NCI-H2227 (cell line): Measurements from ENCODE around the gene POLD4.

Source experiments
- DNase-seq: peaks from one replicate; lab custom pipeline; 2025; ENCODE audit not compliant: unreplicated experiment; lab: John Stamatoyannopoulos, UW

POLD4 gene

DNA sequence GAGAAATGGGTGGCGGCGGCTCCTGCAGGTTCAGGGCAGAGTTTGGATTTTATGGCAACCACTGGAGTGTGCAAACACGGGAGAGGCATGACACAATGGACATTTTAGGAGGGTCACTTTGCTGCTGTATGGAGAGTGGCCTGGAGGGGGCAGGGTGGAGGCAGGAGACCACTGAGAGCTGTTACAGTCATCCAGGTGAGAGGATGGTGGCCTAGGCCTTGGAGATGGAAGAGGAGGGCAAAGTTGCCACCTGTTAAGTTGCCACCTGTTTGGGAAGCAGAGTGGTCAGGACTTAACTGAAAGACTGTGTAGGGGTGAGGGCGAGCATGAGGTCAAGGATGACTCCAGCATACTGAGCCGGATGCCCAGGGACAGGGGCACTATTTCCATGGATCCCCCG, 36.1 kb upstream of the POLD4 start:
- no peak for DNase-seq

DNA sequence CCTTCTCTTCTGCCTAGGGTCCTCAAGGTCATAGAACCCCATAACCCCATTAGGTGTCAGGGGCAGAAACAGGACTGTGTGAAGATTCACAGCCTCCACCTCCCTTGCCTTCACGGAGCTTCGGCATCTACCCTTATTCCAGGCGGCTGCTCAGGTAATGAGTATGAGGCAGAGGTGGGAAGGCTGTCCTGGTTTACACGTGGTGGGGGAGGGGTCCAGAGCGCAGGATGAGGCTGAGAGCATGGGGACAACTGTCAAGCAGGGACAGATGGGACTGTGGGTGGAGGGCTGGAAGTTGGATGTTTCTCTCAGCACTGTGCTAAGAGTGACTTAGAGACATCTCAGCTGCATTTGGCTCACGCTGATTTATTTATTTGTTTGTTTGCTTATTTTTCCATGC, 34.2 kb upstream of the POLD4 start:
- no peak for DNase-seq

DNA sequence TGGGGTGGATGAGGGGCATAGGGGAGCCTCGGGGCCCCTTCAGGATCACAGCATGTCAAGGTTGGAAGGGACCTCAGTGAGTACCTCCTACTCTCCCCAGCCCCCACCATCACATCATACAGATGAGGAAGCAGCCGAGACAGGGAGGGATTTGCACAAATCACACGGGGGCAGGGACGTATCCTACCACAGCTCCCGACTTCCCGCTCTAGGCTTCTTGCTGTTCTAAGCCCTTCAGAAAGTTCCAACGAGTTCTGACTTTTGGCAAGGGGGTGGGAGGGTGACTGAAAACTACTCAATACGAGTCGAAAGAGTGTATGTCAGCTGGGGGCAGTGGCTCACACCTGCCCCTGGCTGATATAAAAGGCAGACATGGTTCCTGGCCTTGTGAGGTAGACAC, 33.7 kb upstream of the POLD4 start:
- DNase-seq: no peak

DNA sequence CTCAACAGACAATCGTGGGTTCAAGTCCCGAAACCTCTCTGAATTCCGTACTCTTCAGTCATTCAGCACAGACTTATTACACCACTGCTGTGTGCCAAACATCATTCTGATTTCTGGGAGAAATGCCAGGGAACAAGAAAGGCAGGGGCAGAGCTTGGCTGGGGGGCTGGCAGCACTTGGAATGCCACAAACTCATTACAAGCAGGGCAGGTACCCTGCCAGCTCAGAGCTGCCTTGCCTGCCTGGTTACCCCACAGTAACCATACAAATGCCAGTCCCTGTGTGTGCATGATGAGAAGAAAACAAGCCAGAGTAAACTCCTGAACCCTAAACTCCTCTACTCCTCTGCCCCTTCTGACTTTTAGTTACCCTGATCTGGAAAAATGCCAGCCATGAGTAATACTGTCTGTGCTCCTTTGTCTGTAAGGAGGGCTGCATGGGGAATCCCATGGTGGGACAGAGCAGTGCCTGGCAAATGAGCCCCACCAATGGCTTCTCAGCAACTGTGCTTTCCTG, 31.6 kb upstream of the POLD4 start:
- DNase-seq: no peak

DNA sequence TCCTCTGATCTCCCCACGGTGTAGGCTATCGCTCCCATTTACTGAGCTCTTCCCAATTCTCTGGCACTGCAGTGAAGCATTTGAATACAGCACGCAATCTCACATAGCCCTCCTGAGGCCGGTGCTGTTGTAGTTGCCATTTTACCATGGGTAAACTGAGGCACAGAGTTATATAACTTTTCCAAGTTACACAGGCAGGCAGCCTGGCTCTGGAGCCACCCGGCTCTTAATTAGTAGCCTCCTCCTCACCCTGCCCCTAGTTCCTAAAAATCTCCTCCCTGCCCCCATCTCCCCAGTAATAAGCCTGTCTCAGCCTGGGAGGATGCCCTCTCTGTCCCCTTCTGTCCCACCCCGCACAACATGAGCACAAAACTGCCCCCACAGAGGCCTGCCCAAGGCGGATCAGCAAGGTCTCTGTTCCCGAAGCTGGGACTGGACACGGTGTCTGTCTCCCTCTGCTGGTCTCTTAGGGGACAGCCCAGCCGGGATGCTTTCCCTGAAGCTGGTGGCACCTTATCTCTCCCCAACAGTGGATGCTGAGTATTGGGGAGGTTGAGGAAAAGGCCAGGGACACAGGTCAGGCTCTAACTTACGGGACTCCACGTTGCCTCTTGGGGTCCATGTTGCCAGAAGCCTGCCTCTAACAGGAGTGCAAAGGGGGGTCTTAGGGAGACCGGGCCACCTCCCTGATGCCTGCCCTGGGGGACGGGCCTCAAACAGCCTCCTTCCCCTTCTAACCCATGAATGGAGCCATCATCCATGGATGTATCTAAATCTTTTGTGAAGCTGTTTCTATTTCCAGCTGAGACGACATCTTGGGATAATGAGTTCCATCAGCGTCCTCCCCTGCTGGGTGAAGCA, 29.2 kb upstream of the POLD4 start:
- DNase-seq: peak; percentile 86

DNA sequence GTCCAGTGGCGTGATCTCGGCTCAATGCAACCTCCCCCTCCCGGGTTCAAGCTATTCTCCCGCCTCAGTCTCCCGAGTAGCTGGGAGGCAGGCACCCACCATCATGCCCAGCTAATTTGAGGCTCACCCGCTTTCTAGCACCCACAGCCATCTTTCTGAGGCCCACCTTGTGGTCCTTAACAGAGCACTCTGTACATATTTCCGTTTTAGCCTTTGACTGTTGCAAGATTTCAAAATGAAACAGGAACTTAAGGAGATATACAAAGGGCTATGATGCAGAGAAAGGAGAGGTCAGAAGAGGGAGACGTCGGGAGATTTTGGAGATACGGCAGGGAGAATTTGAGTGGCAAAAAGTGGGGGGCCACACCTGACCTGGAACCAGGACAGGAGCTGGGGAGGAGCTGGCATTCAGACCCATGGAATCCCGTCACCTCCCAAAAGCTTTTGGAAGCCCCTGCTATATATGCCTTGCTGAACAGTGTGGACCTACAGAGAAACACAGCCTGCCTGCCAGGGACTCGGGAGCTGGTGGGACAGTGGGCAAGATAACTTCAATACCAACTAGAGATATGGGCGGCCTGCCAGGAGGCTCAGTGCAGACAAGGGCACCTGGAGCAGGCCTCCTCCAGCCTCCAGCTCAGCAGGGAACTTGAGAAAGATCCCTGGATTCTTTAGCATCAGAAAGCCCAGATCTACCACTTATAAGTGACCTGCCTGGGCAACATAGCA, 28.1 kb upstream of the POLD4 start:
- no peak for DNase-seq

DNA sequence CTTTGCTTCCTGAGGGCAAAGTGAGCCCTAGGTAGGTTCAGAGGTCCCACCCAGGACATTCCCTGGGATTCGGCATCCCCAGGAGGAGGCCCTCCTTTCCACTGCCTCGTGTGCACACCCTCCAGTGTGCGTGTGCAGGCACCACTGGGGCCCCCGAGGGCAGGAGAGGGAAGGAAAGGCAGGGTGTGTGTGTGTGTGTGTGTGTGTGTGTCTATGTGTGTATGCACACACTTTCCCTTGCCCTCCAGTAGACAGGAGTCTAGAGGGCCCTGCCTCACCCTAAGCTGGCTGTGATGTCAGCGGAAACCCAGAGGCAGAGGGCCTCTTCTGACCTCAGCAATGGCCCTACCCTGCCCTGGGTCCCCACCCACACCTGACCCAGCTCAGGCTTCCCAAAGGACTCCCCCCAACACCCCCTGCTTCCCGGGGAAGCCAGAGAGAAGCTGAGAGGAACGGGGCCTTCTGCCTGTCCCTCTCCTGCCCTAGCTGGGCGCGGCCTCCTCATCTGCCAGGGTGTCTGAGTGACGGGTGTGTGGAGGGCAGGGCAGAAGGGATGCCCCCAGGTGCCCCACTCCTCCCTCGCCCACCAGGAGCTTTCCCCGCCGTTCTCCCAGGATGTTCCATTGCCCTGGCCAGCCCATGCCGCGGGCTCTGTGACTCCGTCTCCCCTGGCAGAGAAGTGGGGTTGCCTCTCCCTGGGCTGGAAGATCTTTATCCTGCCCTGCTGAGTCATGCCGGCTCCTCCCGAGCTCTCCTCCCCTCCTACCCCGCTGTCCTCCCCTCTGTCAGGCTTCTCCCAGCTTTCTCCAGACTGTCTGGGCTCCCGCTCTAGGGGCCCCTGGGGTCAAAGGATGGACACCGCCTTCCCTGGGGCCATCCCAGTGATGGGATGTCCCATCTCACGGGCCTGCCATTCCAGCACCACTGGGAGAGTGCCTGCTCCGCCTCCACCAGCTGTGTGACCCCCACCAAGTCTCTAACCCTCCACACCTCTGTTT, 26.0 kb upstream of the POLD4 start:
- DNase-seq: no peak

DNA sequence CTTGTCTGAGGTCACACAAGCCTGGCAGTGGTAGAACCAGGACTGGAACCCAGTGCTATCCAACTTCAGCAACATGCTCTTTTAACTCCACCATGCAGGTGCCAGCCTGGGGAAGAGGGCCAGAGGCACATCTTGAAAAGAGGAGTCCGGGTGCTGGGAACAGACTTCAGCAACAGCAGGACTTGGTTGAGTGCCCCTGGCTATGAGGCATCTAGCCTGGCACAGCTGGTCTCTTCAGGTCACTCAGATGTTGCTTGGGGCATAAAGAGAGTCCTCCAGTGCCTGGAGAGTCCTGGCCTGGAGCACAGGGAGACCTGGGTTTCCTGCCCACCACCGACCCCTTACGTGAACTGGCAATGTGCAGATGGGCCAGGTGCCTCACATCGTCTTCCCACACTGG, 25.2 kb upstream of the POLD4 start:
- DNase-seq: no peak

DNA sequence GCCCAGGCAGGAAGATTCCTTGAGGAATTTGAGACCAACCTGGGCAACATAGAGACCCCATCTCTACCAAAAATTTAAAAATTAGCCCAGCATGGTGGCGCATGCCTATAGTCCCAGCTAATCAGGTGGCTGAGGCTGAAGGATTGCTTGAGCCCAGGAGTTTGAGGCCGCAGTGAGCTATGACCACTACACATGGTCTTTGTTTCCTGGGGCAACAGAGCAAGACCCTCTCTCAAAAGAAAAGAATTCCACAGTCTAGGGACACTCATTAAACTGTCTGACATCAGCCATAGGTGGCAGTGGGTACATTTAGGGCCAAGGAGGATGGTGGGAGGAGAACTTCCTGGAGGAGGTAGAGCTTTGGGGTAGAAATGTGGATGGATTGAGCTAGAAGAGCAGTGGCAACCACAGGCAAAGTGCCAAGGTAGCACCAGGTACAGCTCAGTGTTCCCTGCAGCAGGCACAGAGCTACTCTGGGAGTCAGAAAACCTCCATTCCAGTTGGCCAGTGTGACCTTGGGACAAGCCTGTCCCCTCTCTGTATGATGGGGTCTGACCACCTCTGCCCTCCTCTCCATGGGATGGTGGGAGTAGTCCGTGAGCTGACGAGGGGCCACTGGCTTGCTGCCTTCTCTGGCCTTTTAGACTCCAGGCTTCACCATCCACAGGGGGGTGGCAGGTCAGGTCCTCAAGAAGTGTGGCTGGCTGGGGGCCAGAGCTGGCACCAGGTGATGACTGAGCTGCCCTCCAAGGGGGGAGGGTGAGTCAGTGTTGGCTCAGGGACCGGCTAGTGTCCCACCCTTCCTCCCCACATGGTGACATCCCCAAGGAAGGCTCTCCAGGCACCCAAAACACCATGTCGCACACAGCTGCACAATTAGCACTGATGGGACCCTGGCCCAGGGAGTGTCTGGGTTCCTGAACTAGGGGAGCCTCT, 23.8 kb upstream of the POLD4 start:
- DNase-seq: no peak

DNA sequence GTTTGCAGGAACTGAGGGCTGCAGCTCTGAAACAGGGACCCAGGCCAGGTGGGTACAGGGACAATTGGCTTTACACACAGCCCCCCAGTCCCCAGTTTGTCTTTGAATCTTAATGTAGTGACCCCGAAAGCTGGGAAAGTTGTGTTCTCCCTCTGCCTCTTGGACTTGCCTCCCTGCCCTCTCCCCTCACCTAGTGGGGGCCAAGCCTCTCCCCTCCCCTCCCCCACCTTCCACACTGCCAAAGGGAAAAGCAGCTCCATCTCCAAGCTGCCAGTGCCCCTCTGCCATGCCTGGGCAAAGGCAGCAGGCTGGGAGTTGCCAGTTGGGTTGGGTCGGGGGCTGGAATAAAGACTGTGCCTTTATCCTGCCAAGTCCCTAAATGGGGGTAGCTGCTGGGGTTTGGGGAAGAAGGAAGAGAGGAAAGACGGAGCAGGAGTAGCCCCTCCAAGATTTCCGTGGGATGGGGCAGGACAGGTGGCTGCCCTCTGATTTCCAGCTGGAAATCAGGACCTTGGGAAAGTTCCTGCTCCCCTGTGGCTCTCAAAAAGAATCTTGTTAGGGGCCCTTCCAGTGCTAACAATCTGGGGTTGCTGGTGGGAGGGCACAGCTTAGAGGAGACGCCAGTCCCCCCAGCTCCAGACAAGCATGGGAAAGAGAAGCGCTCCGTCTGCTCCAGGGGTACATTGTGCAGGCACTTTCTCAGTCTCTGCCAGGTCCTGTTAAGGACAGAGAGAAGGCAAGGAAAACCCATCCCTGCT, 22.9 kb upstream of the POLD4 start:
- no peak for DNase-seq

DNA sequence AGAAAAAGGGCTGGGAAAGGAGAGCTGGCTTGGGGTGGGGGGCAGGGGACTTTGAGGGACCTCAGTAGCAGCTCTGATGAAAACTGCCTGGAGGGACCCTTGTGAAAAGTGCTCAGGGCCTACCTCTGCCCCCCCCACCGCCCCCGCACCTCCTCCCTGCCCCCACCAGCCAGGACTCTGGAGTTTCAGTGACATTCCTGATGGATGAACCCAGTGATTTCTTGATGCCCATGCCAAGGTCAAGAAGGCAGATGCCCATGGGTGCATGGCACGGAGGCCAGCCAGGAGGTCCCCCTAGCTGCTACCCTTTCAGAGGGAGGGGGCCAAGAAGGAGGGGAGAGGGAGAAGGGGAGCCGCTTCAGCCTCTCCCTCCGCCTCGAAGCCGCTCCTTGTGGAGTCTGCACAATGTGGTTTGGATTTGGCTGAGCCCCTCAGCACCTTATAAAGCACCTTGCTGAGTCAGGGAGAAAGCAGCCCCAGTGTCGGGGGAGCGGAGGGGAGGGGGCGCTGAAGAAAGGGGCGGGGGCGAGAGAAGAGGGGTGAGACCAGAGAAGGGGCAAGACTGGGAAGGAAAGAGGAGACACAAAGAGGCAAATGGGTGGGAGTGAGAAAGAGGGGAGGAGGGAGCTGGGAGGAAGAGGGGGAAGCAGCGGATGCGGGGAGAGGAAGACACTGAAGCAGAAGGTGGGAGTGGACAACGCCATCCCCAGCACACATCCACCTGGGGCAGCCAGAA, 22.1 kb upstream of the POLD4 start:
- no peak for DNase-seq

DNA sequence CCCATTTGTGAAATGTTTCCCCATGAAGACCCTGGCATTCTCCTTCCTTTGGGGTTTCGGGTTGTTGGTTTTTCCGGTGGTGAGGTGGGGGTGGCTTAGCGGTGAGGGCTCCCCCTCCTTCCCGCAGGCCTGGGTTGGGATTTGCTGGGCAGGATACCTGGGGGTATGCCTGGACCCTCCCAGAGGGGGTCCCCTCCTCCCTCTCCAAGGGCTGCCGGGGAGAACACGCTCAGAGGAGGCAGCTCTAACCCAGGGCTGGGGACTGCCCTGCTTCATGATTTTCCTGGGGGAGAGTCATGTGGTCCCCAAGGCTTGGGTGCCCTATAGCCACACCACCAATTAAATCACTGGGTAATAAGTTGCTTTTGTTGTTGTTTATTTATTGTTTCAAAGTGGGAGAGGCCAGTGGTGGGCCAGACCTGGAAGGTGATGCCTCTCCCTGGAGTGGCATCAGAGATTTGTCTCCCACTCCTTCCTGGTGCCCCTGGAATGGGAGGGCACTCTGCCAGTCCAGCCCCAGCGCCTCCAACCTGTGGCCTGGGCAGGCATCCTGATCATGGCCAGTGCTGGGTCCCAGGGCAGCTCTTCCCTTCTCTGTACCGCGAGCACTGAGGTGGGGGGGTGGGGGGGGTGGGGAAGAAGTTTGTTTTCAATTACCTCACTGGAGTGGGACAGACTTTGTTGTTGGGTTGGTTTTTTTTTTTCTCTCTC, 21.4 kb upstream of the POLD4 start:
- DNase-seq: no peak

DNA sequence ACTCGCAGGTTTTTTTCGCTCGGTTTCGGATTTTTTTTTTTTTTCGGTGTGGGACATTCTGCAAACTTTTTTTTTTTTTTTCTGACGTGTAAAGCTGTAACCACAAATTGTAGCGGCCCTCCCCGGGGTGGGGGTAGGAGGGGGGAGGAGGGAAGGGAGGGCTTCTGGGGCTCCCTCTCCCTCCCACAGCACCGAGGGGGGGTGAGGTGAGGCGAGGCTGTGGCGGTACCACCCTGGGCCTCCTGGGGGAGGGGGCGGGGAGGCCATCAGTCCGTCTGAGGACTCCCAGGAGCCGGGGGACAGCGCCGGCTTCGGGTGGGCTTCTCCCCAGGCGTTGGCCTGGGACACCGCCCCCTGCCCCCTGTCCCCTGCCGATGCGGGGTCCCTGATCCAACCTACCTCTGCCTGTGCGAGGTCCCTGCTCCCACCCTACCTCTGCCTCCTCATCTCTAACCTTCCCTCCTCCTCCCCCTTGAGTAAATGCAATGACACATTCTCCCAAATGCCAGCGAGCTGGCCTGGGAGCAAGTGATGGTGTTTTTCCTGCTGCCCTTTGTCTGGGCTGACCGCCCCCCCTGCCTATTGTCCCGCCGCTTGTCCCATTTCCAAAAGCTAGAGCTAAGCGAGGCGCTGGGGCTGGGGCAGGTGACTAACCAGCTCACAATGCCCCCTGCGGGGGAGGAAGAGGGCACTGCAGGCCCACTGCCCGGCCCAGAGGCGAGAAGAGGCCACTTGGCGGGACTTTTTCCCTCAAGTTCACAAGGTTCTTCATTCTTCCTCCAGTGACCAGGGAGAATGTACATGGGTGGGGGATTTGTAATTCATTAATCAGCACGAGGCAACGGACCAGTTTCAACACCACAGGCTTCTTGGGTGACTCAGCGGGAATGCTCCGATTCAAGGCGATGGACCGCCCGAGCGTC, 20.6 kb upstream of the POLD4 start:
- DNase-seq: peak; percentile 55

DNA sequence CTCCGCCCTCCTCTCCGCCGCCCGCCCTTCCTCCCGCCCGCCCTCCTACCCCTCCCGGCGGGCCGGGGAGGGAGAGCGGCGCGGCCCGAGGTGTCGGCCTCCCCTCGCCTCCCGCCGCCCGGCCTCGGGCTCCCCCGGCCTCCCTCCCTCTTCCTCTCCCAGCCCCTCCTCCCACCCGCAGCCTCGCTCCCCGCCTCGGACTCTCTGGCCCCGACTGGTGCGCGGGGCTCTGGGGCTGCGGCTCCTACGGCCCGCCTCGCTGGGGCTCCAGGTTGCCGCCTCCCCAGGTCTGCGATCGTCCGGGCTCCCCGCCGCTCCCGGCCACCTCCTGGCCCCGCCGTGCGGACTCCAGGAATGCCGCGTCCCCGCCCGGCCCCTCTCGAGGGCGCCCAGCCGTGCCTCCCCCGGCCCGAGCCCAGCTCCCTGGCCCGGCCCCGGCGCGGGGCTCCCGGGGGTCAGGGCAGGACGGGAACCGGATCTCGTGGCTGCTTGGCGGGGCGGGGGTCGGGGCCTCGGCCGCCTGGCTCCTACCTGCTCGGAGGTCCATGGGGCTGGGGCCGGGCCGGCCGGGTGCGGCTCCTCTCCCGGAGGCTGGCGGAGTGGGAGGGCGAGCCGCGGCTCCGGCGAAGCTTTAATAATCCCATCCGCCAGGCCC, 19.8 kb upstream of the POLD4 start, which contains the start of gene CLCF1:
Gene CLCF1 (minus strand): TSS at position 606 of the 655 bp plus-strand sequence. CDS start 59 bp downstream, at position 547.
- peak; percentile 59 for DNase-seq

DNA sequence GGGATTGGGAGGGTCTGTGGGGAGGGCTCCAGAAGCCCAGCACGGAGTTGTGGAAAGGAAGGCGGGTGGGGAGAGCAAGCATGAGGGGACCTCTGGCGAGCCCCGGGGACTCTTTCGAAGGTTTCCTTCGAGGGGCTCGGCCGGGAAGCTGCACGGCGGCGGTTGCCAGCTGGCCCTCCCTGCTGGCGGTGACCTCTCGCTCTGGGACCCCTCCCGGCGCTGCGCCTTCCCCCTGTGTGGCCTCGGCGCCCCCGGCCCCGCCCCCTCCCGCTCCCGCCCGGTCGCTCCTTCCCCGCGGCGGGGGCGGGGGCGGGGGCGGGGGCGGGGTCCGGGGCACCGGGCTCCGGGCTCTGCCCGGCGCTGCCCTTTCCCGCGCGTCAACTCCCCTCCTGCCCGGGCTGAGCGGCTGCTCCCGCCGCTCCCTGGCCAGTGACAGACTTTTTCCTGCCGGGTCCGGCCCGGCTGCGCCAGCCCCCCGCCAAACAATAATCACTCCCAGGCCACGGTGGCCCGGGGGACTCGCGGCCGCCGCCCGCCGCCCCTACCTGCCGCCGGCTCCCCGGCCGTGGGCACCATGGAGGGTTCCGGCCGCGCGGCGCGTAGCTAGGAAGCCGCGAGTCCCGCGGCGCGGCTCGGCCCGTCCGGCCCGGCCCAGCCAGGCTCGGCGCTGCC, 19.1 kb upstream of the POLD4 start:
- no peak for DNase-seq

DNA sequence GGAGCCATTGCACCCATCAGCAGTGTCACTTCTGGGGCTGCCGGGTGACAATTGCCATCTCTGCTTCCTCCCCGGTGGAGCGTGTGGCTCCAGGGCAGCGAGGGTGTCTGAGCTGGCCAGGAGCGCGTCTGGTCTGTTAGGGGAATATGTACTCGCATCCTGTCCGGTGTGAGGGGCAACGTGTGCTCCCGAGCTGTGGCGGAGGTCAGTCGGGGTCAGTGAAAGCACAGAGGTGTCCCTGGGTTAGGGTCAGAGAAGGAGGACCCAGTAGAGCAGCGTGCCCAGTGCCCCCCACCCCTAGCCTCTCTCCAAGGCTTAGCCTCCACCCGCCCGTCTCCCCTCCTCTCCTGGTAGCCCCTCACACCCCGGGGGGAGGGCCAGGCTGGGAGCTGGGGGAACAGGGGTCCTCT, 18.6 kb upstream of the POLD4 start:
- DNase-seq: no peak
